Mammary epithelial cell (primary cell): ENCODE results near the gene BLTP1.

Experiments
- EZH2 ChIP-seq: IDR thresholded peaks from 2 replicates; pipeline ENCODE4 v1.6.1; 2012; ENCODE audit warnings: low read length, inconsistent platforms, borderline replicate concordance
- TF ChIP-seq, protein P1 (sequence below), 2 donors: IDR thresholded peaks in 1 of 2; conservative IDR thresholded peaks in 1 of 2; 2 replicates each; pipeline ENCODE4 v1.5.1; 2011 to 2012; ENCODE audit warnings: inconsistent platforms in 2 of 2, low read length in 2 of 2, mild to moderate bottlenecking in 2 of 2, control low read depth in 1 of 2, low read depth in 1 of 2; ENCODE audit not compliant: insufficient read depth in 1 of 2; ENCODE audit errors: extremely low read depth in 1 of 2

DNA sequence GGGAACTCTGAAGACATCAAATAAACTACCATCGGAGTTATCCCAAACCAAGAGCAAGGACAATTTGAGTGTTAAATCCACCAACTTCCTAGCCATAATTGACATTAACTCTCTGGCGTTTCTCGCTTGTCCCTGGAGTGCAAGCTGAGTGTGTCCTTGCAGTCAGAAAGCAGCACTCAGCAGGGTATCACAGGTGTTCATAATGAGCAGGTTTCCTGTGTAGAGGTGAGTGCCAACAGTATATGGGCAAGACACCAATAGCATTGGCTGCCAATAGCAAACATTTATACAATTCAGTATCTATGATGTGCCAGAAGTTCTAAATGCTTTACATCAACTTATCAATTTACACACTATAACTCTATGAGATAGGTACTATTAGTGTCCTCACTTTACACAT is 11.2 kb downstream of the BLTP1 start:
- TF ChIP-seq, protein P1, sequence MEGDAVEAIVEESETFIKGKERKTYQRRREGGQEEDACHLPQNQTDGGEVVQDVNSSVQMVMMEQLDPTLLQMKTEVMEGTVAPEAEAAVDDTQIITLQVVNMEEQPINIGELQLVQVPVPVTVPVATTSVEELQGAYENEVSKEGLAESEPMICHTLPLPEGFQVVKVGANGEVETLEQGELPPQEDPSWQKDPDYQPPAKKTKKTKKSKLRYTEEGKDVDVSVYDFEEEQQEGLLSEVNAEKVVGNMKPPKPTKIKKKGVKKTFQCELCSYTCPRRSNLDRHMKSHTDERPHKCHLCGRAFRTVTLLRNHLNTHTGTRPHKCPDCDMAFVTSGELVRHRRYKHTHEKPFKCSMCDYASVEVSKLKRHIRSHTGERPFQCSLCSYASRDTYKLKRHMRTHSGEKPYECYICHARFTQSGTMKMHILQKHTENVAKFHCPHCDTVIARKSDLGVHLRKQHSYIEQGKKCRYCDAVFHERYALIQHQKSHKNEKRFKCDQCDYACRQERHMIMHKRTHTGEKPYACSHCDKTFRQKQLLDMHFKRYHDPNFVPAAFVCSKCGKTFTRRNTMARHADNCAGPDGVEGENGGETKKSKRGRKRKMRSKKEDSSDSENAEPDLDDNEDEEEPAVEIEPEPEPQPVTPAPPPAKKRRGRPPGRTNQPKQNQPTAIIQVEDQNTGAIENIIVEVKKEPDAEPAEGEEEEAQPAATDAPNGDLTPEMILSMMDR (conservative IDR thresholded peaks at IDR 0.05 in 1 of 2, IDR thresholded peaks at IDR 0.05 in 1 of 2; ENCODE audit: extremely low read depth in 1 of 2, insufficient read depth in 1 of 2, low read depth in 1 of 2, low read length in 2 of 2), result no peak
- TF ChIP-seq EZH2, result no peak
